22Rv1 (cell line): ENCODE results near the gene GNG12.

ENCODE experiments used
- CTCF ChIP-seq: fragments of 450-650 bp; IDR thresholded peaks from 2 replicates; pipeline ENCODE4 v1.5.1; 2017; ENCODE audit warnings: mild to moderate bottlenecking
- ZFX ChIP-seq: fragments of 450-650 bp; IDR thresholded peaks from 2 replicates; pipeline ENCODE4 v1.6.1; 2017; ENCODE audit warnings: antibody characterized with exemption, borderline replicate concordance

GRCh38 chr1:67723620-67724019, 109.6 kb downstream of the GNG12 start:
- TF ChIP-seq CTCF (no peak), ZFX (no peak)
